HG03139 (cell line): ENCODE results near the gene CYB5R3.
A peak's percentile ranks its signal among the peaks of the same experiment; 100 is the strongest.
"Not testable (repeated sequence)": the region's sequence is repeated elsewhere in the genome, so short reads cannot be mapped to it uniquely, and the experiment has no call there.

Experiments
- ATAC-seq: cut with Tn5 transposase; IDR thresholded peaks from one replicate; pipeline ENCODE4 v1.9.1; 2021; ENCODE audit not compliant: unreplicated experiment

The CYB5R3 gene

DNA sequence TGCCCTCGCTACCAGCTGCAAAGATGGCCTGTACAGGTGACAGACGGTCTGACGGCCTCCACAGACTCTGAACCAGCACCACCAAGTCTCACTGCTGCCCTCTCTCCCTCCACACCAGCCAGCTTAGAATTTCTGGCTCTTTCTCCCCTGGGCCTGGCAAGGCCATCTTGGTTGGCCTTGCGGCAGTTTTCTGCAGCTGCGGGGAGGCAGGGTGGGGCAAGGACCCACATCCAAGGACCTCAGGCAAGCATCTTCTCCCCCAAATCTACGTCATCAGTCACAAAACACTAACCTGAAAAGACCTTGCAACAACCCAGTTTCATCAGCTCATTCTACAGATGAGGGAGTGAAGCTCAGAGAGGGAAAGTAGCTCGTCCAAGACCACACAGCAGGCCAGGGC, 22.8 kb downstream of the CYB5R3 start:
- ATAC-seq, result no peak

GRCh38 chr22:42625416-42625815, 23.8 kb downstream of the CYB5R3 start:
- ATAC-seq, result no peak

DNA sequence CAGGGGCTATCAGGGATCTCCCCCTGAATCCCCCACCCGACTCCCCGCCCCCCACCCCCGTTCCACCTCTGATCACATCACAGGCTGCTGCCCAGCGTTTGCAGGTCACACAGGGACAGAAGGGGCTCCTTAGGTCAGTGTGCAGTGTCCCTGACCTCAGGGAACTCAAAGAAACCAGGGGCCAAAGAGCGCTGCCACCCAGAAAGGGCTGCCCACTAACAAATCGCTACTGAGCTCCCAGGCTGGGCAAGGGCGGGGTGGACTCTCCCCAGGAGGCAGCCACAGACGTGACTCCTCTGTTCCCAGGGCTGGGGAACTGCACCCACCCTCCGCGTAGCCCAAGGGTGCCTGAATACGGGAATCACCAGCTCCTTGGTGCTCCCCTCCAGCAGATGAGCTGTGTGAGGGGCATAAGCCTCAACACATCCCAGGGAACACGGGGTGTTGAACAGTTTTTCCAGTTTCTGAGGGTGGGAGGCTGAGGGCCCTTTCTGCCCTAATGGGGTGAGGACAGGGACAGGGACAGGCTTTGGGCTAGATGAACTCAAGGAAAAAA, 24.6 kb downstream of the CYB5R3 start:
- no peak for ATAC-seq

GRCh38 chr22:42623756-42624441, 25.3 kb downstream of the CYB5R3 start:
- no peak for ATAC-seq

DNA sequence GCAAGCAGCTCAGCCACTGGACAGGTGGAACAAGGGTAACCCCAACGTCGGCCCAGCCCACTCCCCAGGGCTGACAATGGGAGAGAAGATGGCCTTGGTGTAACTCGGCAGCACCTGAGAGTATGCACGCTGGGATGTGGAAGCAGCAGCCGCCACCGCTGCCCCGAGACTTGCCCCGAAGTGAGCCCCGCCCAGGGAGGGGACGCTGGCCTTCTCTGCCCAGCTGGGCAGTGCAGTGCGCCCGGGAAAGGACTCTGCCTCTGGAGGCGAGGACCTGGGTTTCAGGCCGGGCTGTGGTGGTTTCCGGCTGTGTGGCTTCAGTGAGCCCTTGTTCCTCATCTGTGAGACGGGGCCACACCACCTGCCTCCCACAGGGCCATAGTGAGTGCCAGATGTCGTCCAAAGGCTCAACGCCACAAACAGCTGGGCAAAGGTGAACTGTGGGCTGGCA, 25.9 kb downstream of the CYB5R3 start:
- ATAC-seq, result no peak

- ATAC-seq, result no peak
These were observed 27.0 kb downstream of the CYB5R3 start for GRCh38 chr22:42622061-42622710.

DNA sequence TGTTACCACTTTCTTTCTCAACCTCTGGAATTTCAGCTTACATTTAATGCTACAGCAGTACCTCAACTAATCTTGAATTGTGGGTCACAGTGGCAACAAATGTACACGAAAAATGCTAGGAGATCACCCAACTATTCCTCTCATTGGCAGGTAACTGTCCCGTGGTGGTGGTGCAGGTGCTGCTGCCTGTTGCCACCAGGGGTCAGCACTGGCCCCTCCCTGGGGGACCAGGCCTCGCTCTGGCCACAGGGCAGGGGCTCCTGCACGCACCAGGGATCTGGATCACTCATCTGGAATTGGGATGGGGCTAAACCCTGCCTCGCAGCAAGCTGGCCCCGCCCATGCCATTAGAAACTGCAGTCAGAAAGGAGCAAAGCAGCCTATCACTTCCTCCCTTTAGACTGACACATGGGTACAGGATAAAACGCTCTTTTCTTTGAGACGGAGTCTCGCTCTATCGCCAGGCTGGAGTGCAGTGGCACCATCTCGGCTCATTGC, 27.6 kb downstream of the CYB5R3 start:
- no peak for ATAC-seq

- ATAC-seq, result no peak
These were observed 29.1 kb downstream of the CYB5R3 start for GRCh38 chr22:42620084-42620483.

DNA sequence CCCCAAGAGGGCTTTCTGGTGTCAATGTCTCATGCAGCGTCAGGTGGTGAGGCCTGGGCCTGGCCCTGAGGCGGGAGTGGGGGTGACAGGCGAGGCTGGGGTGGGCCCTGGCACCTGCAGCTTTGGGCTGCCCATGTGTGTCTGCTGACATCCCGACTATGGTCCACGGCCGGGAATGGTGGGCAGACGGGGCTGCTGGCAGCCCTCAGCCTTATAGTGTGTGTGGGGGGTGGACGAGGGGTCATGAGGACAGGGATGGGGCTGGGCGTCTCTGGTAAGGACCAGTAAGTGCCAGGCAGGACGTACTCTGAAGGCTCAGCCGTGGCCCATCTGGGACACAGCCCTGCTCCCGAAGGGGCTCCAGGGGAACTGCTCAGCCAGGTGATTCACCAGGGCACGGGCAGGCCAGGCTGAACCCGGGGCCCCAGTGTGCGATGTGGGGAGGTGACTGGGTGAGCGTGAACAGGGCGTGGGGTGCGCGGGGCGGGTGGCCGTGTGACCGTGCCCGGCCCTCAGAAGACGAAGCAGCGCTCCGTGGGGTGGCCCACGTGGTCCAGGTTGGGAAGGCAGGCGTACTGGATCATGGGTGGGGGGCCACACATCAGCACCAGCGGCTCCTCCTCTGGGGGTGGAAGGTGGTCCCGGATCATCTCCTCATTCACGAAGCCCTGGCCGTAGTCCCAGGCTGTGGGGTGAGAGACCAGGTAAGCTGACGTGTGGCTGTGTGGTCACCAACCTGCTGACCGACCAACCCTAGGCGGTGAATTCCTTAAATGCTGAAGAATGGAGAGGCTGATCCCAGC, 29.7 kb downstream of the CYB5R3 start:
- no peak for ATAC-seq

DNA sequence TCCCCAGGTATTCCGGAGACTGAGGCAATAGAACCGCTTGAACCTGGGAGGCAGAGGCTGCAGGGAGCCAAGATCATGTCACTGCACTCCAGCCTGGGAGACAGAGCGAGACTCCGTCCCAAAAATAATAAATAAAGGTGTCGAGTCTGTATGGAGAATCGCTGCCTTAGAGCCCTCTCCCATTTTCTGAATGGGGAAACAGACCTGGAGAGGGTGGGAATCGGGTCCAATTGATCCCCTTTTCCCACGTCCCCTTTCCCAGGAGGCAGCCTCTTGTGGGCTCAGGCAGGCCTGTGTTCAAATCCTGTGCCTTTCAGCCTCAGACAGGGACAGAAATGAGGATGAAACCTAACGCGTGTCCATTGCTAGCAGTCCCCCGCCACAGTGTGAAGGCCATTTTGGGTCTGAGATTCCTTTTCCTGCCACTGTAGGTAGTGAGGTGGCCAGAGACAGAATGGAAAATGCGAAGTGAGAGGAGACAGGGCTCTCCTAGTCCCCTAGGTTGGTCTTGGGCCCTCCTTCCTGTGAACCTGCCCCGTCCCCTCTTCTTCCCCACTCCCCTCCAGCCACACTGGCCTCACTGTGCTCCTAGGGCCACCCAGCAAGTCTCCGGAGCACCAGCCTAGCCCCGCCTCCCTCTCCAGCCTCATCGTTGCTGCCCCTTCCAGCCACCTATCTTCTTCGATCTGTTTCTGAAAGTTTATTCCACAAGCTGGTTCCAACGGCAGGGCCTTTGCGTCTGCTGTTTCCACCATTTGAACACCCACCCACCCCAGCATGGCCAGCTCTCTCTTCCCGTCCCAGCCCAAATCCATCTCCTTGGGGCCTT, 31.8 kb downstream of the CYB5R3 start:
- ATAC-seq, result no peak

- ATAC-seq, result not testable (repeated sequence)
These were observed 33.4 kb downstream of the CYB5R3 start for GRCh38 chr22:42615860-42616175.

DNA sequence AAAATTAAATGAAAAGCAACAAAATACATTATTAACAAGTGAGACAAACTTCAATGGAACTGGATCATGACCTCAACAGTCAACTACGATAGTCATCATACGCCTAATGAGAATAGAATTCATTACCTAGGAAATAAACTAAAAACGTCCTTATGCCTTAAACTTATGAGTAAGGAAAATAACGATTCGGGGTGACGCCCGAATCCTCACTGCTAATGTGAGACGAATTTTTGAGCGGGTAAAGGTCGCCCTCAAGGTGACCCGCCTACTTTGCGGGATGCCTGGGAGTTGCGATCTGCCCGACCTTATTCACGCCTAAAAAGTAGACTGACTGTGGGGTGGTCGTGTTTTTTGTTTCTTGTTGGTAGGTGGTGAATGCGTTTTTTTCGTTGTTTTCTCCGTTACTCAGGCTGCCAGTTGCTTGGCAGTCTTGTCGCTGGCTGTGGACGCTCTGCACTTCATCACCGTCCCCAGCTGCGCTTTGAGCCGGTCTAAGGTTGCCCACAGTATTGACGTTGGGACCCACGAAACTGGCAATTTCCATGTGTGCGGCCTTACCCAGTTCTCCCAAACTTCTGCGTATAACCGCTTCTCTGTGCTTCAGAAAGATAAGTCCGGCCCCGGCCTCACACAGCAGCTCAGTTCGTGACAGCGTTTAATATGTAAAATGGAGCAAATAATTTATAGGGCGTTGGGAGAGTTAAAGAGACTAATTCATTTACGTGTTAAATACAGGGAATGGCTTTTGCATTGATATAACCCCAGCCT, 33.9 kb downstream of the CYB5R3 start:
- peak; percentile 52 for ATAC-seq

GRCh38 chr22:42614312-42615091, 34.7 kb downstream of the CYB5R3 start, which contains the start of gene POLDIP3:
Gene POLDIP3 (minus strand): TSS chr22:42614883. CDS start chr22:42614857, 26 bp downstream.
- peak; percentile 60 for ATAC-seq

GRCh38 chr22:42613872-42614301, 35.3 kb downstream of the CYB5R3 start:
- no peak for ATAC-seq

DNA sequence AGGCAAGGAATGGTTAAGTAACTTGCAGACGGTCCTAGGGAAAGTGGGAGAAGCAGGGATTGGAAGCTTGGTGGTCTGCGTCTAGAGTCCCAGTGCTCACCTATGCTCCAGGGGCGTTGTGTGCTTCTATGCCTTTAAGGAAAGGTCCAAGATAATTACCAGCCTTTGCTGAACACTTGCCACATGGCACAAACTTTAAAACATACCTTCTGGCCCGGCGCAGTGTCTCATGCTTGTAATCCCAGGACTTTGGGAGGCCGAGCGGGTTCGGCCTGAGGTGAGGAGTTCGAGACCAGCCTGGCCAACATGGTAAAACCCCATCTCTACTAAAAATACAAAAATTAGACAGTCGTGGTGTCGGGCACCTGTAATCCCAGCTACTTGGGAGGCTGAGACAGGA, 36.9 kb downstream of the CYB5R3 start:
- no peak for ATAC-seq

- ATAC-seq, result no peak
These were observed 38.1 kb downstream of the CYB5R3 start for GRCh38 chr22:42611051-42611450.

- ATAC-seq, result no peak
These were observed 39.0 kb downstream of the CYB5R3 start for GRCh38 chr22:42610186-42610585.

DNA sequence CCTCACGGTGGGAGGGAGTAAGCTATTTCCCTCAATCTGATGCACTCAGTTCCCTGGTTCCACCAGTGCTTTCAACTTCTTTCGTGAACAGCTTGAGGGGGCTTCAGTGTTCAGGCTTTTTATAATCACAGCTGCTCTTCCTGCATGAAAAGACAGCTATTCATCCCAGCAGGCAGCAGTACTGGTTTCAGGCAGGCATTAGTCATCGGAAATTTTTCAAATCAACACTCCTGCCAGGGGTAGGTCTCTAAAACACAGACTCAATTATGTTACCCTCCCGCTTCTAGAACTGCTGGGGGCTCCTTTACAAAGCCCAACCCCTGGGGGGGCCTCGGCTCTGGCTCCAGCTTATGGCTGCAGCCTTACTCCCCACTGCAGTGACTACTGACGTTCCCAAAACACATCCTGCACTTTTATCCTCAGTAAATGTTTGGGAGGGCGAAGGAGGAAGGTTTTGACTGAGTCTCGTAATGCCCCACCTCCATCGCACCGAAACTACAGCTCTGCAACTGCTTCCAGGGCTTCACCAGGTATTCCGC, 40.3 kb downstream of the CYB5R3 start:
- no peak for ATAC-seq
